Vagina (tissue), 2 donors: Measurements from ENCODE around the gene MRPL33. TPM values are rescaled to one million over a fixed set of nuclear protein-coding genes. Genes with fewer than 3 reads are reported as not detected.
"Not testable (repeated sequence)": the region's sequence is repeated elsewhere in the genome, so short reads cannot be mapped to it uniquely, and the experiment has no call there.

Experiments
- DNase-seq, 2 donors: peaks; one replicate each; pipeline ENCODE4 v3.0.0-alpha.2; 2017; ENCODE audit errors: extremely low spot score in 2 of 2
- H3K27ac ChIP-seq: fragments of 200-600 bp; sonication (generic); one replicate; pipeline ENCODE4 v1.5.1; 2019
- H3K27me3 ChIP-seq: fragments of 200-600 bp; sonication (generic); one replicate; pipeline ENCODE4 v1.5.1; 2019
- H3K36me3 ChIP-seq, 2 donors: fragments of 200-600 bp; sonication (generic); one replicate each; pipeline ENCODE4 v1.5.1; 2017 to 2019
- H3K4me1 ChIP-seq: fragments of 200-600 bp; sonication (generic); one replicate; pipeline ENCODE4 v1.5.1; 2019
- H3K4me3 ChIP-seq, 2 donors: fragments of 200-600 bp; sonication (generic); 1 replicate in 1 of 2; 2 replicates in 1 of 2; pipeline ENCODE4 v1.5.1; 2016 to 2019
- H3K9me3 ChIP-seq: fragments of 200-600 bp; sonication (generic); one replicate; pipeline ENCODE4 v1.5.1; 2019
- CTCF ChIP-seq, 3 experiments: fragments of 450-650 bp in 2 of 3; fragments of 200-600 bp in 1 of 3; sonication (generic) in 1 of 3; IDR thresholded peaks; one replicate each; pipeline ENCODE4 v1.5.1; 2017 to 2019; ENCODE audit warnings: antibody characterized with exemption in 3 of 3, mild to moderate bottlenecking in 2 of 3, moderate library complexity in 2 of 3
- POLR2A ChIP-seq, 2 donors: fragments of 450-650 bp; IDR thresholded peaks; one replicate each; pipeline ENCODE4 v1.6.1; 2017; ENCODE audit warnings: antibody characterized with exemption in 2 of 2, mild to moderate bottlenecking in 2 of 2, moderate library complexity in 2 of 2
- POLR2AphosphoS5 ChIP-seq, 2 donors: sonication (generic); formaldehyde crosslinking; IDR thresholded peaks; one replicate each; pipeline ENCODE4 v1.9.0; 2017; ENCODE audit warnings: antibody characterized with exemption in 2 of 2, mild to moderate bottlenecking in 2 of 2, low read depth in 1 of 2; ENCODE audit not compliant: insufficient read depth in 1 of 2
- intact Hi-C: fragments of 100-400 bp; cut with DNase I; formaldehyde crosslinking; loops from one replicate; pipeline ENCODE4 v1.15.1; 2023
- total RNA-seq: library from RNA; depleted of rRNA; stranded (reverse); fragments of >200 nt; gene quantifications from one replicate; pipeline ENCODE4 v1.2.3, GENCODE V29; 2016

Gene MRPL33
- total RNA-seq, 1 donor from 2014 or later = 87.7 TPM

- intact Hi-C loops = no loop called here
- DNase-seq = no peak
- H3K27ac ChIP-seq = no peak overlapping the region
These were observed 14.7 kb upstream of the MRPL33 start for GRCh38 chr2:27756544-27757498.

GRCh38 chr2:27762951-27763906 lies 8.3 kb upstream of the MRPL33 start:
- Histone ChIP-seq H3K4me3 (no peak overlapping the region), H3K4me1 (no peaks in the 10 kb centered on the region), H3K27ac (no peak overlapping the region), H3K27me3 (no peaks in the 10 kb centered on the region), H3K36me3 (no peaks in the 10 kb centered on the region), H3K9me3 (no peaks in the 10 kb centered on the region)
- TF ChIP-seq POLR2A (IDR thresholded peaks at IDR 0.05) (no peak), POLR2AphosphoS5 (IDR thresholded peaks at IDR 0.05; ENCODE audit: insufficient read depth in 1 of 2, low read depth in 1 of 2) (no peak), CTCF (IDR thresholded peaks at IDR 0.05) (no peak)
- intact Hi-C loops = no loop called here
- no peak for DNase-seq

More at GRCh38 chr2:27756544-27757498, 14.7 kb upstream of the MRPL33 start:
- Histone ChIP-seq H3K36me3 (no peaks in the 10 kb centered on the region), H3K4me3 (no peak overlapping the region), H3K27me3 (no peaks in the 10 kb centered on the region), H3K9me3 (no peaks in the 10 kb centered on the region), H3K4me1 (no peaks in the 10 kb centered on the region)
- TF ChIP-seq CTCF (IDR thresholded peaks at IDR 0.05) = no peak
- no peak for TF ChIP-seq POLR2AphosphoS5 (IDR thresholded peaks at IDR 0.05; ENCODE audit: insufficient read depth in 1 of 2, low read depth in 1 of 2)
- TF ChIP-seq POLR2A (IDR thresholded peaks at IDR 0.05) = no peak

DNA sequence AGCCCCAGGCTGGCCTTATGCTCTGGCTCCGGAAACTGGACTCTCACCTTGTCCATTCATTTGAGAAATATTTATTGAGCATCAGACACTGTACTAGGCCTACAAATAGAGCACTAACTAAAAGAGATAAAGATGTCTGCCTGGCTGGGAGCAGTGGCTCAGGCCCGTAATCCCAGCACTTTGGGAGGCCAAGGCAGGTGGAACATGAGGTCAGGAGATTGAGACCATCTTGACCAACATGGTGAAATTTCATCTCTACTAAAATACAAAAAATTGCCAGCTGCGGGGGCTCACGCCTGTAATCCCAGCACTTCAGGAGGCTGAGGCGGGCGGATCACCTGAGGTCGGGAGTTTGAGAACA lies 7.6 kb upstream of the MRPL33 start:
- Histone ChIP-seq H3K27ac (no peak overlapping the region), H3K9me3 (no peaks in the 10 kb centered on the region), H3K27me3 (no peaks in the 10 kb centered on the region), H3K4me3 (no peak overlapping the region), H3K36me3 (no peaks in the 10 kb centered on the region), H3K4me1 (no peaks in the 10 kb centered on the region)
- intact Hi-C loops = no loop called here
- DNase-seq = no peak
- TF ChIP-seq POLR2AphosphoS5 (IDR thresholded peaks at IDR 0.05; ENCODE audit: insufficient read depth in 1 of 2, low read depth in 1 of 2) = no peak
- no peak for TF ChIP-seq POLR2A (IDR thresholded peaks at IDR 0.05)
- TF ChIP-seq CTCF (IDR thresholded peaks at IDR 0.05) = no peak

DNA sequence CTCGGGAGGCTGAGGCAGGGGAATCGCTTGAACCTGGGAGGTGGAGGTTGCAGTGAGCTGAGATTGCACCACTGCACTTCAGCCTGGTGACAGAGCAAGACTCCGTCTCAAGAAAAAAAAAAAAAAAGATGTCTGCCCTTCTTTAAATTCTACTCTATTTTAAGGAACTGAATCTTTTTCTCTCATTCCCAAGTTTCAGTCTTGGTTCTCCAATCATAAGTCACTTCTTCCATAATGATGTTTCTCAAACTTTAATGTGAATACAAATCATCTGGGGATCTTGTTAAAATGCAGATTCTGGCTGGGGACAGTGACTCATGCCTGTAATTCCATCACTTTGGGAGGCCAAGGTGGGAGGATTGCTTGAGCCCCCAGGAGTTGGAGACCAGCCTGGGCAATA lies 7.0 kb upstream of the MRPL33 start:
- H3K27me3 ChIP-seq, H3K36me3 ChIP-seq, H3K4me3 ChIP-seq, H3K27ac ChIP-seq, intact Hi-C loops, H3K4me1 ChIP-seq, DNase-seq, H3K9me3 ChIP-seq: not testable (repeated sequence)

GRCh38 chr2:27765621-27766286 lies 5.8 kb upstream of the MRPL33 start:
- no peaks in the 10 kb centered on the region for H3K27me3 ChIP-seq
- intact Hi-C loops = no loop called here
- DNase-seq = no peak
- no peaks in the 10 kb centered on the region for H3K36me3 ChIP-seq
- peak overlapping the region; percentile 9 to 17 for H3K4me3 ChIP-seq
- TF ChIP-seq POLR2AphosphoS5 (IDR thresholded peaks at IDR 0.05; ENCODE audit: insufficient read depth in 1 of 2, low read depth in 1 of 2) (no peak), CTCF (IDR thresholded peaks at IDR 0.05) (no peak), POLR2A (IDR thresholded peaks at IDR 0.05) (no peak)
- no peaks in the 10 kb centered on the region for H3K9me3 ChIP-seq
- no peaks in the 10 kb centered on the region for H3K4me1 ChIP-seq
- no peak overlapping the region for H3K27ac ChIP-seq
